HCEC 1CT (cell line): ENCODE data around the gene IL17B.

ENCODE experiments used
- DNase-seq: peaks from one replicate; pipeline ENCODE4 v3.0.0-alpha.2; 2017

IL17B gene

DNA sequence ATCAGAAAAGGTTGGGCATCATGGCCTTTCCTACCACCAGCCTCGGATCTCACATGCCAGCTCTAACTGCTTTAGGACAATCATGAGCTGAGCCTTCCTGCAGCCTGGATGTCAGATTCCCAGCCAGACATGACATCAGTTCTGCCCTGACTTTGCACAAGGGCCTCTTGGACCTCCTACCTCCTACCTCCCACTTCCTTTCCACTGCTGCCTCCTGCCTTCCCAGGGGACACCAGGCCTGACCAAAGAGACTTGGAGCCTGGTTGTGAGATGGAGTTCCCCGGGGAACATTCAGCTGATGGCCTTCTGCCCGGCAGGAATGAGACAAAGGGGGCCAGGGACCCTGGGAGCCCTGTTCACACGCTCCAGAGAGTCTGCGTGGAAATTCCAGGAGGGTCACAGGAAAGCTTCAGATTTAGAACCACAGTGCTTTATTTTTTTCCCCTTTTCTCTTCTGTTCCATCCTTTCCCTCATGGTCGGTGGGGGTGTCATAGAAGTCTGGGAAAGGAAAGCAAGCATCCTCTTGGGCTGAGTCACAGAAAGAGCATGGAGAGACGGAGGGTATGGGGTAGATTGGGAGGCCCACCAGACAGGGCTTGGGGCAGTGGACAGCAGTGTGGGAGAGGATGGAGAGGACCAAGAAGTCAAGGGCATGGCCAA is 35.4 kb upstream of the IL17B start:
- no peak for DNase-seq

- no peak for DNase-seq
Measured at GRCh38 chr5:149413477-149414210, 34.6 kb upstream of the IL17B start.

DNA sequence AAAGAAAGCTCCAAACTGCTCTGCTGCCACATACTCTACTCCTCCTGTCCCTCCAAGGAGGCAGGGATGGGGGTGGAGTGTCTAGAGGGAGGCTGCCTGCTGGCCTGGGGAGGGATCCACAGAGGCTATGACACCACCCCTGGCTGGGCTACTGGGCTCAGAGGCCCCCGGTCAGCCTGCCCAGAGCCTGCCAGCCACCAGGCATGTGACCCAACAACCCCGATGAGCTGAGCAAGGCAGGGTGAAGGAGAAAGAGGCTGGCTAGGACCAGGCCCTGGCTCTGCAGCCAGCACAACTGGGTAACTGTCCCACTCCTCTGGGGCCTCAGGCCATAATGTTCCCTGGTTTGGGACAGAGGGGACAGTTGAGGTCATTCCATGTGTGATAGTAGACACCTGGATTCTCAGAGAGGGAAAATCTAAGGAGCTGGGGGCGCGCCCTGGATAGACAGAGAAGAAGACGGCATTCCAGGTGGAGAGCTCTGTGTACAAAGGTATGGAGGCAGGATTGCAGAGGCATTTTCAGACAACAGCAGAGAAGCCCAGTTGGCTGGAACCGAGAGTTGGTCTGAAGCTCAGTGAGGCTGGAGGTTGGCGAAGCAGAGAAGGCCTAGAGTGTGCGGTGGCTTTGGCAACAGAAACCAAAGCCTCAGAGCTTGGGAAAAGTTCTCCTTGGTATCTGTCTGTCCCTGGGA is 33.8 kb upstream of the IL17B start:
- DNase-seq, result no peak

DNA sequence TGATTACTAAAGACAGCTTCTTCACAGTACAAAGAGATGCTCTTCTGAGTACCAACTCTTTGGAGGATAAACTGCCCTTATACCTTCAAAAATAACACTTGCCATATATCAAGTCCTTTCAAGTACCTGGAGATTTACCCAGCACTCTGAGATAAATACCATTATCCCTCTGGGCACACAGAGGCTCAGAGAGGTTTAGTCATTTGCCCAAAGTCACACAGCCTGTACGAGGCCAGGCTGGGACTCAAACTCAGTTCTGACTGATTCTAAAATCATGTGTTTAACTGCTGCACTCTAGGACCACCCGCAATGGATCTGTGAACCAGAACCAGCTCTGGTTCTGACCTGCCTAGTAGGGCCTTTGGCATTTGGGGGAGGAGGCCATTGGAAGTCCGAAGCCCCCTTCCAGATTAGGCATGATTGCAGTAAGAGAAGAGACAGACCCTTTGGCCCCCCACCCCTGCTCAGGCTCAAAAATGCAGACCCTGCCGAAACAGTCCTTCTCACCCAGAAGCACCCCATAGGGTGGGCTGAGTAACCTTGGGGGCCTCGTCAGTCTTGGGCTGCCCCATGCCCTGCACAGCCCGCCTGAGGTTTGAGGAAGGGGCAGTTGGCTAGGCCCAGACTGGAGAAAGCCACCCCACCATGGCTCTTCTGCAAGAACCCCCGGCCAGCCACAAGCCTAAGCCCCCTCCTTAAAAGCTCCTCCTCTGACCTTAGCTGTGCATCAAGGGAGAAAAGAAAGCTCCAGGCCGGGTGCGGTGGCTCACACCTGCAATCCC is 32.8 kb upstream of the IL17B start:
- DNase-seq, result no peak

GRCh38 chr5:149410721-149411432 is 31.8 kb upstream of the IL17B start:
- DNase-seq, result no peak

GRCh38 chr5:149410071-149410470 is 31.0 kb upstream of the IL17B start:
- no peak for DNase-seq

DNA sequence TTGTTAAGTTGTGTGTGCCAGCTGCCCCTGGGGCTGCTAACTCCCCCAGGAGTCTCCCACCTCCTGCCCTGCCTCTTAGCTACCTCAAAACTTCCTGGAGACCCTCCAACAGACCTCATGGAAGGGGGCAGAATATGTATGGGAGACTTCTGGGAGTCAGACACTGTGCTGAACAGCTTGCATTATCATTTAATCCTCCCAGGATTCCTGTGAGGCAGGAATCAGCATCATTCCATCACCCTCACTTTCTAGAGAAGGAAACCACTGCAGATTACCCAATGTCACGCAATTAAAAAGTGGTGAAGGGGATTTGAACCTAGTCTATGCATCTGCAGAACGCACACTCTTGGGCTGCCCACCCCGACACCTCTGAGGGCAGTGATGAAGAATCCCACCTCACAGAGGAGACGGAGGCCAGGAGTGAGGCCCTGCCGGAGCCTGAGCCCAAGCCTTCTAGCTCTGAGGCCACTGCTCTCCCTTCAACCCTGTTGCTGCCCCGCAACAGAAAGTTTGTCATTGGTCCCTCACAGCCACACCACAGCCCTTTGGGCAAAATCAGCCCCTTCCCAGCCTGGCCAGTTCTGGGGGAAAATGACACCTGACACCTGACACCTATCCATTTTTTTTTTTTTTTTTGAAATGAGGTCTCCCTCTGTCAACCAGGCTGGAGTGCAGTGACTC is 30.3 kb upstream of the IL17B start:
- DNase-seq, result no peak

- DNase-seq, result no peak
Measured at GRCh38 chr5:149408252-149409099, 29.4 kb upstream of the IL17B start.

DNA sequence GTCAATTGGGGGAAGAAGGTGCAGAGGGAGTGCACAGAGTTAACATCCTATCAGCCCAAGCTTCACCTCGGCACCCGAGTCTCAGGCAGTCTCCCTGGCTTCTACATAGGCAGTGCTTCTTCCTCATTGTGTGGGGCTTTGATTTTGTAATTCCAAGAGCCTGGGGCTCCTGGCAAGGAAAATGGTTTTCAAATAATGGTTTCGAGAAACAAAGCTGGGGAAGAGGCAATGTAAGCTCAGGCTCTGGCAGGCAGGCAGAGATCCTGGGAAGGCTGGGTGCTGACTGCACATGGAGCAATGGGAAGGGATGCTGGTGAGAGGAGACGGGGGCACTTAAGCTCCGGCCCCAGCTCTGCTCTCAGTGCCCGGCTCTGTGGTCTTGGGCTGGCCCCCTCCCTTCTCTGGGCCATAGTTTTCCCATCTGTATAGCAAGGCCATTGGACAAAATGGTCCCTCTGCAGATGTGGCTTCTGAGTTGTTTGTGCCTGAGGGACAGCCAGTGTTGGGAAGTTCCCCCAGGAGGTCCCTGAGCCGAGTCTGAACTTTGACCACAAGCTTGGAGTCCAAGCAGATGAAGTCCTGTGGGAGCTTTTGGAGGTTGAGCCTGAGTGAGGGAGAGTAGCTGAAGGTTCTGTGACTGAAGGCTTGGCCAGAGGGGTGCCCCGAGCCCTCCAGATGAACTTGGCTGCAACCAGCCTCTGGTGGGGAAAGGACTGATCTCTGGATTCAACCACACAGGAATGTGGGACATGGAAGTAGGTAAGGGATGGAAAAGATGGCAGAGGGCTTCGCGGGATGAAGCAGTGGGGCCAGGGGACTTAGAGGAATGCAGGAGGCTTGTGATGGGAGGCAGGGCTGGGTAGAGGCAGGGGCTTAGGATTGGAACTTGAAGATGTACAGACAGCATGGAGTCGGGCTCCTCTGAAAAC is 28.5 kb upstream of the IL17B start:
- no peak for DNase-seq

- DNase-seq, result no peak
Measured at GRCh38 chr5:149406979-149407306, 27.9 kb upstream of the IL17B start.

DNA sequence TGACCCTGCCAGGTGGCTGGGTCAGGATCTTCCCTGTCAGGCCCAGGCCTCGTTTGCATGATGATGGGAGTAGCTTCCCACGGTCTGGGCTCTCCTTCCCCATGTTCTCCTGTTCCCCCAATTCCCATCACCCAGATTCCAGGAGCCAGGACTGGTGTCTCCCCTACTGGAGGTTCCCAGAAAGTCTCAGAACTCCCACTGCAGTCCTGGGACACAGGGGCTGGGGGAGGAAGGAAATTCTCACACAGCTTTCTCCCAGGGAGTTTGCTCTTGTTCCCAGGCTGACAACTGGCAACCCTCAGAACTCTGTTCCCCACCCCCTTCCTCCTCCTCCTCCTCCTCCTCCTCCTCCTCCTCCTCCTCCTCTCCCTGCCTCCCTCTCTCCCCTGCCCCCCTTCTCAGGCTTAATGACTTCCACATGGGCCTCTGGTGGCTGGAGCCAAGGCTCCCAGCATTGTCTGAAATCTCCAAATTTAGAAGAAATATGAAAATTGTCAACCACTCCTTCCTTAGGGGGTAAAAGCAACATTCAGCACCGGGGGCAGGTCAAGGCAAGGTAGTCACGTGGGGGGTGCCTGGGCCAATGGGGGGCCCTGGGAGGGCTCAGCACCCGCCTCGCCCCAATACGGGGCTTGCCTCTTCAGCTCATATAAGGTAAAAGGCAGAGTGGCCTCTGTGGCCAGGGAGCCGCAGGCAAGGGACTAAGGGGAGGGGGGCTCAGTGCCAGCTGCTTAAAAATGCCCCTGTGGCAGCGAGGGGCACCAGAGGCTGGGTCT is 27.3 kb upstream of the IL17B start:
- DNase-seq, result peak; percentile 96

- no peak for DNase-seq
Measured at GRCh38 chr5:149405550-149406202, 26.6 kb upstream of the IL17B start.

- DNase-seq, result peak; percentile 92
Measured at GRCh38 chr5:149404746-149405549, 25.9 kb upstream of the IL17B start.

DNA sequence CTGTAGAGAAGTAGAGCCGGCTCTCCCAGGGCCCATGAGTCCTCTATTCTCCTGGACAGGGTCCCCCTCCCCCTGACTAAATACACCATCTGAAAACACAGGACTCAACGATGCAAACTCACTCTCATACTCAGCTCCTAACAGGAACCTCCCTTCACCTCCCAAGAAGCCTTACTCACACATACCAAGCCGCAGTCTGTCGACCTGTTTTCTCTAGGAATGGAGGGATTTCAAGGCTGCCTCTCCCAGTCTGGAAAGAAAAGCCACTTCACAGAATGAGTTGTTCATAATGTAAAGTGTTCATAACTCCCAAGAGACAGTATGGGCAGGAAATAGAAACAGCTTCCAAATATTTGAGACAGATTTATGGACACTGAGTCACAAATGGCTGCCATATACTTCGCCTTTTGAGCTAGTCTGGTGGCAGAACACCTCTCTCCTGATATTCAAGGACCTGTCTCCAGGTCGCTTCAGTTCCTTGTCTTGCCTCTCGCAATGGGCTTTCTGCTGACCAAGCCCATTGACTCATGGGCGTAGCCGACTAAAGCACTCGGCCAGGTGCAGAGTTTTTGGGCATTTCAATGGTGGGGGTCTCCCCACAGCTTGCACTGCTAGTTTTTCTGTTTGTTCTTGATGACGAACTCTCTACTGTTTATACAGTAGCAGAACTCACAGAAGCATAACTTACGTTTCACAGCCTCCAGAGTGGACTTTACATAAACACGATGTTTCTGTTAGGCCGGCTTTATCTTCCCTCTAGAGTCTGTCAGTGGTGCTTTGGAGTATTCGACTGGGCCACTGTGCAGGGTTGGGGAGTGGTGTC is 25.0 kb upstream of the IL17B start:
- DNase-seq, result peak; percentile 83

GRCh38 chr5:149402291-149402690 is 23.2 kb upstream of the IL17B start:
- no peak for DNase-seq

DNA sequence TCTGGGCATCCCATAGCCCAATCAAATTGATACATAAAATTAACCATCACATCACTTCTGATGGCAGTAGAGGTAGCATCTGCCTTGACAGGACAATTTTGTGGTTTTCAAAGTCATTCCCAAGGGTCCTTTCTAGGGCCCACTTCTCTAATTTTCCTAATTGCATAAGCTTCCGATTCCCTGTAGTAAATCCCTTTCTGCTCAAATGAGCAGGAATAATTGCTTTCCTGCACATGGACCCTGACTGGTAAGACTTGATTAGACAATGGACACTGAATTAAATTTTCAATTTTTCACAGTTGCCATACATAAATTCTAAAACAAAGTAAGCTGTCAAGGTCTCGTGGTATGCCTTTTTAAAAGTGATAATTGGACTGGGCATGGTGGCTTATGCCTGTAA is 22.0 kb upstream of the IL17B start:
- DNase-seq, result no peak

DNA sequence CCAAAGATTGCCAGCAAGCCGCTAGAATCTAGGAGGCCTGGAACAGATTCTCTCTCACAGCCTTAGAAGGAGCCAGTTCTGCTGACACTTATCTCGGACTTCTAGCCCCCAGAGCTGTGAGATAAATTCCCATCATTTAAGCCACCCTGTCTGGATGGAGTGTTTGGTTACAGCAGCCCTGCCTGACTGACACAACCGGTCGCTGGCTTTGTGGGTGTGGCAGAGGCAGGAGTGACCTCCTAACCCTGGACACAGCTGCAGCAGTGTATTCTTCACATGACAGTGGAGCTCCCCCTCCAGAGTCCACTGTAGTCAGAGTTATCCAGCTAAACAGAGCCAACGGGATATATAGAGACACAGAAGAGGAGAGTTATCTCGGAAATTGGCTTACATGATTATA is 21.2 kb upstream of the IL17B start:
- DNase-seq, result no peak
